OCI-LY7 (cell line): ENCODE measurements around the gene HOXA3. TPM values are rescaled to one million over a fixed set of nuclear protein-coding genes. Genes with fewer than 3 reads are reported as not detected.

Source experiments
- BruUV-seq: library from RNA; stranded (reverse); fragments of 400-500 nt; replicated peaks from 2 replicates; lab custom pipeline; 2021; lab: Mats Ljungman, UMichigan
- CTCF ChIA-PET: fragments of 300-600 bp; sonication (Branson Sonifier 250); formaldehyde crosslinking; loops from one replicate; lab custom pipeline; 2022; ENCODE audit warnings: antibody characterized with exemption; ENCODE audit not compliant: unreplicated experiment; lab: Charles Lee
- POLR2A ChIA-PET: fragments of 300-600 bp; sonication (Branson Sonifier 250); formaldehyde crosslinking; loops from one replicate; lab custom pipeline; 2022; ENCODE audit warnings: antibody characterized with exemption; lab: Charles Lee
- DNase-seq: peaks from one replicate; pipeline ENCODE4 v3.0.0-alpha.2; 2015; ENCODE audit warnings: low spot score
- H2AFZ ChIP-seq: fragments of 200-600 bp; sonication (generic), shearing (Covaris generic); 2 replicates; pipeline ENCODE4 v1.6.1; 2014; ENCODE audit warnings: mild to moderate bottlenecking, antibody characterized with exemption, low read length, moderate library complexity
- H3K27ac ChIP-seq: fragments of 200-600 bp; sonication (generic); 2 replicates; pipeline ENCODE4 v1.5.1; 2014; ENCODE audit warnings: mixed run types, low read depth, mild to moderate bottlenecking, moderate library complexity, low read length, inconsistent platforms; ENCODE audit not compliant: poor library complexity, severe bottlenecking
- H3K36me3 ChIP-seq: fragments of 200-600 bp; sonication (generic); 2 replicates; pipeline ENCODE4 v1.6.1; 2014; ENCODE audit warnings: mild to moderate bottlenecking, antibody characterized with exemption, low read length, moderate library complexity, mixed read lengths; ENCODE audit not compliant: insufficient read depth
- H3K4me1 ChIP-seq: fragments of 200-600 bp; sonication (generic); 2 replicates; pipeline ENCODE4 v1.5.1; 2014; ENCODE audit warnings: mild to moderate bottlenecking, low read length; ENCODE audit not compliant: insufficient read depth, poor library complexity, severe bottlenecking
- H3K4me2 ChIP-seq: fragments of 200-600 bp; sonication (generic); 2 replicates; pipeline ENCODE4 v1.6.1; 2014; ENCODE audit warnings: mild to moderate bottlenecking, low read length
- H3K4me3 ChIP-seq: fragments of 200-600 bp; sonication (generic); 2 replicates; pipeline ENCODE4 v1.5.1; 2014; ENCODE audit warnings: mild to moderate bottlenecking, low read depth, low read length; ENCODE audit not compliant: poor library complexity, severe bottlenecking
- H3K79me2 ChIP-seq: fragments of 200-600 bp; sonication (generic); 2 replicates; pipeline ENCODE4 v1.6.1; 2016; ENCODE audit warnings: low read depth, mild to moderate bottlenecking, low read length, moderate library complexity, mixed read lengths; ENCODE audit not compliant: insufficient read depth
- H3K9me2 ChIP-seq: fragments of 200-600 bp; sonication (generic); 2 replicates; pipeline ENCODE4 v1.6.1; 2016; ENCODE audit warnings: mild to moderate bottlenecking, low read length, mixed read lengths; ENCODE audit not compliant: insufficient read depth
- H3K9me3 ChIP-seq: fragments of 200-600 bp; sonication (generic); 2 replicates; pipeline ENCODE4 v1.6.1; 2014; ENCODE audit warnings: mild to moderate bottlenecking, mixed run types, low read length, mixed read lengths
- H4K20me1 ChIP-seq: fragments of 200-600 bp; sonication (generic); 2 replicates; pipeline ENCODE4 v1.6.1; 2014; ENCODE audit warnings: mild to moderate bottlenecking, antibody characterized with exemption, low read length, moderate library complexity, mixed read lengths; ENCODE audit not compliant: insufficient read depth
- CTCF ChIP-seq: fragments of 200-600 bp; sonication (generic); conservative IDR thresholded peaks from 2 replicates; pipeline ENCODE4 v1.5.1; 2014; ENCODE audit warnings: mild to moderate bottlenecking, antibody characterized with exemption, low read length, moderate library complexity, mixed read lengths
- EZH2phosphoT487 ChIP-seq: fragments of 200-600 bp; sonication (generic); IDR thresholded peaks from 2 replicates; pipeline ENCODE4 v1.6.1; 2018; ENCODE audit warnings: low read depth, borderline replicate concordance, mild to moderate bottlenecking, mixed run types, antibody characterized with exemption, low read length, moderate library complexity, mixed read lengths
- intact Hi-C: fragments of 100-400 bp; cut with micrococcal nuclease; formaldehyde crosslinking; loops from one replicate; pipeline ENCODE4 v1.10.0; 2022; ENCODE audit not compliant: unreplicated experiment
- total RNA-seq, 2 experiments: library from RNA; depleted of rRNA in 1 of 2; stranded (reverse); fragments of >200 nt in 1 of 2; shearing (Covaris generic) in 1 of 2; gene quantifications; 2 replicates each; pipeline ENCODE4 v1.2.3, GENCODE V29; 2014 to 2022

Gene HOXA3
- total RNA-seq, 2 experiments from 2014 or later: 0.41 to 2.7 TPM

DNA sequence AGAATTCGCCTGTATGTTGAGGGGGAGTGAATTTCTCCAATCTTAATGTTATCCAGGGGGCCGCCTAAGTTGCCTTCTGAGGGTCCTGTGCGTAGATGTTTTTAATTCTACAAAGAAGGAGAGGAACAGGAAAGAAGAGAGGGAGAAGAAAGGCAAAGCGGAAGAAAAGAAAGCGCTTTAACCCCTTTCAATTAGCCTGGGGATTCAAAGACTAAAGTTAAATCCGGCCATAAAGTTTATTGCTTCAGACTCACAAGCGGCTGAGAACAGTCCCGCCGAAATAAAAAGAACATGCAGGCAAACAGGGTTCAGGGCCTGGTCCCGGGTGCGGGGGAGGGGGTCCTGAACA is 13.4 kb downstream of the HOXA3 start:
- intact Hi-C loops: no loop called here
- Histone ChIP-seq H3K27ac (no peak overlapping the region), H2AFZ (no peak overlapping the region), H3K4me2 (no peak overlapping the region), H3K9me3 (no peaks in the 10 kb centered on the region), H3K4me3 (no peak overlapping the region), H3K4me1 (no peaks in the 10 kb centered on the region), H3K9me2 (no peaks in the 10 kb centered on the region), H4K20me1 (no peaks in the 10 kb centered on the region), H3K79me2 (no peaks in the 10 kb centered on the region), H3K36me3 (peaks cover 8% of the 10 kb centered on the region; the same call in 1 of the 2 replicates)
- no TSS peak for BruUV-seq
- DNase-seq: no peak
- ChIA-PET CTCF (no interaction called here), POLR2A (no interaction called here)
- TF ChIP-seq CTCF (no peak), EZH2phosphoT487 (no peak)

DNA sequence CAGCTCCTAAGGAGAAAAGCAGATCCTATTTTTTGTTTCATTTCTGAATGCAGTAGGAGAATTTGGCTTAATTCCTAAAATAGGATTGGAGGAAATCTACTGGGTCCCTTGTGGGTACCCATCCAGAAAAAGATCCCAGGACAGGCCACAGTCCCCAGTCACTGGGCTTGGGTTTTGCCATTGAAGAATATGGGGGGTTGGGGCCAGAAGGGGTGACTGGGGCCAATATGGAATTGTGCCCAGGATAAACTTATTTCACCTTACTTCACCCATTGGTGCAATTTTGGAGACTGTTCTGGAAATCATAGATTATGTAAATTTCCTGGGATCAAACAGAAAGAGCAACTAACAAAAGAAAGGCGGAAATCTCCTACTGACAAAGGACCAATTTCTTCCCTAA is 13.9 kb downstream of the HOXA3 start:
- intact Hi-C loops: no loop called here
- ChIA-PET POLR2A (no interaction called here), CTCF (no interaction called here)
- Histone ChIP-seq H4K20me1 (no peaks in the 10 kb centered on the region), H3K79me2 (no peaks in the 10 kb centered on the region), H3K36me3 (0 out of 2 replicates have a peak, but pooled peaks cover 5% of the 10 kb centered on the region), H3K4me2 (no peak overlapping the region), H3K9me2 (no peaks in the 10 kb centered on the region), H2AFZ (no peak overlapping the region), H3K27ac (no peak overlapping the region), H3K4me1 (no peaks in the 10 kb centered on the region), H3K4me3 (no peak overlapping the region), H3K9me3 (no peaks in the 10 kb centered on the region)
- no peak for DNase-seq
- no TSS peak for BruUV-seq
- no peak for TF ChIP-seq EZH2phosphoT487
- no peak for TF ChIP-seq CTCF

- BruUV-seq: no TSS peak
- H3K9me2 ChIP-seq: no peaks in the 10 kb centered on the region
- H3K4me3 ChIP-seq: no peak overlapping the region
- no peak overlapping the region for H3K27ac ChIP-seq
- no peak for DNase-seq
- intact Hi-C loops: no loop called here
- H2AFZ ChIP-seq: no peak overlapping the region
- no peaks in the 10 kb centered on the region for H4K20me1 ChIP-seq
- H3K9me3 ChIP-seq: no peaks in the 10 kb centered on the region
- POLR2A ChIA-PET: no interaction called here
- H3K36me3 ChIP-seq: 0 out of 2 replicates have a peak, but pooled peaks cover 5% of the 10 kb centered on the region
- CTCF ChIA-PET: no interaction called here
- H3K4me2 ChIP-seq: no peak overlapping the region
- H3K4me1 ChIP-seq: no peaks in the 10 kb centered on the region
- TF ChIP-seq CTCF (no peak), EZH2phosphoT487 (no peak)
- no peaks in the 10 kb centered on the region for H3K79me2 ChIP-seq
Observed at GRCh38 chr7:27137640-27138315, 14.6 kb downstream of the HOXA3 start.
